ENCODE results near the gene ATP13A1.

- TF ChIP-seq YY1 (IDR thresholded peaks at IDR 0.05; ENCODE audit: insufficient read depth, insufficient read length) (no peak), SUZ12 (IDR thresholded peaks at IDR 0.05; ENCODE audit: extremely low read depth, insufficient read depth, insufficient read length) (no peak), ZNF274 (IDR thresholded peaks at IDR 0.05; ENCODE audit: low read depth, low read length) (no peak)
Observed at GRCh38 chr19:19668230-19669012, 4.9 kb upstream of the ATP13A1 start, which contains the start of gene ZNF101.

Data from NT2/D1 (cell line).